ENCODE measurements around the gene VRK2.

Gene VRK2

DNA sequence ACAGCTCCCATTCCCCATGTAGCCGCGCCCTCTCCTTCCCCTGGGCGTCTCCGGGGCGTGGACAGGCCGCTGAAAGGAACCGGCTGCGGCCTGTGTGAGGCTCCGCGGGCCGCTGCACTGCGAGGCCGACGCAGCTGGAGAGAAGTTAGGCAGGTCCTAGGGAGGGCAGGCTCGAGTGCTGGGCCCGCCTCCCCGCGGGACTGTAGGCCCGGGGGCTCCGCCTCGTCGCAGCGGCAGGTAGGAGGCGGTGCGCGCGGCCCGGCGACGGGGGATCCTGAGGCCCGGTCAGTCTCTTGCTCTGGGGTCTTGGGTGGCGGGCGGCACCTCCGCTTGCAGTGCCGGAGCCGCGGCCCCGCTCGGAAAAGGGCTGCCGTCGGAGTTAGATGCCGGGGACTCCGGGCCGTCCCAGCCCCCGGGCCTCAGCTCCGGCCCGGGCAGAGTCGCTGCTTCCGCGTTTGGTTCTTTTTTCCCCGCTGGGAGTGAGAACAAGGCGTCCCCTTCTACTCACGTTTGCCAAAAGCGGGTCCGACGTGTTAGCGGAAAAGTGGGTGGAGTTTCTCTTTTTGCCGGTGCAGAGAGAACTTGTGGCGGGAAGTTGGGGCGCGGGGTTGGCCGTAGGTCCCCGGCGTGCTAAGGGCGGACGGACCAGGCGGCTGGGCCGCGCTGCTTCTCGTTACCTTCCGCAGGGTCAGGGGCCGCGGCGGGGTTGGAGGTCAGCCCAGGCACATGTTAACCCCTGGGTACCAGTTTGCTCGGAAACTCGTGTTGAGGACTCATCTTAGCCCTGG lies at the start of gene VRK2:
TSS of gene VRK2 (plus strand) at position 222 of the 788 bp plus-strand sequence. CDS start 2,026 bp downstream, outside the sequence.
- no peak for DNase-seq (ENCODE audit: low read depth)
- no peak for TF ChIP-seq CTCF (IDR thresholded peaks at IDR 0.05; ENCODE audit: control insufficient read depth, insufficient read depth, low read depth, low read length, missing control alignments)
- H3K4me3 ChIP-seq (ENCODE audit: control insufficient read depth, low read depth, low read length), result peak within 1 kb of the TSS; percentile 79

- TF ChIP-seq CTCF (IDR thresholded peaks at IDR 0.05; ENCODE audit: control insufficient read depth, insufficient read depth, low read depth, low read length, missing control alignments), result no peak
- no peak for DNase-seq (ENCODE audit: low read depth)
- H3K4me3 ChIP-seq (ENCODE audit: control insufficient read depth, low read depth, low read length), result no peak overlapping the region
Observed at GRCh38 chr2:58006256-58006951, 40.2 kb upstream of the VRK2 start.

GRCh38 chr2:58006952-58007284 lies 39.7 kb upstream of the VRK2 start:
- TF ChIP-seq CTCF (IDR thresholded peaks at IDR 0.05; ENCODE audit: control insufficient read depth, insufficient read depth, low read depth, low read length, missing control alignments), result no peak
- no peak overlapping the region for H3K4me3 ChIP-seq (ENCODE audit: control insufficient read depth, low read depth, low read length)
- no peak for DNase-seq (ENCODE audit: low read depth)

DNA sequence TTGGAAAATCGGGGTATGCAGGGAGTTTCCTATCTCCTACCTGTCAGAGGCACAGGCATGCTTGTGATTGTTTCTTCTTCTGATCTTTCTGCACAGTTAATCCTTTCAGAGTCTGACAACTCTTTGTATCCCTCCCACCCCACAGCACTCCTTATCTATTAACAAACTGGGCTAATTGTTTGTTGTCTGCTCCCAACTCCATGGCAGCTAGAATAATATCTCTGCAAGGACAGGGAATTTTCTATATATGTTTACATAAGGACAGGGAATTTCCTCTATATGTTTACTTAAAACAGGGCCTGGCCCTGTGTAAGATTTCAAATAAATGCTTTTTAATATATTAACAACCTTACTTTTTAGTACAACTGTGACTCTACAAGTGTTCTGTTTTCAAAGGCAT lies 36.0 kb upstream of the VRK2 start:
- H3K4me3 ChIP-seq (ENCODE audit: control insufficient read depth, low read depth, low read length), result no peak overlapping the region
- DNase-seq (ENCODE audit: low read depth), result no peak
- no peak for TF ChIP-seq CTCF (IDR thresholded peaks at IDR 0.05; ENCODE audit: control insufficient read depth, insufficient read depth, low read depth, low read length, missing control alignments)

DNA sequence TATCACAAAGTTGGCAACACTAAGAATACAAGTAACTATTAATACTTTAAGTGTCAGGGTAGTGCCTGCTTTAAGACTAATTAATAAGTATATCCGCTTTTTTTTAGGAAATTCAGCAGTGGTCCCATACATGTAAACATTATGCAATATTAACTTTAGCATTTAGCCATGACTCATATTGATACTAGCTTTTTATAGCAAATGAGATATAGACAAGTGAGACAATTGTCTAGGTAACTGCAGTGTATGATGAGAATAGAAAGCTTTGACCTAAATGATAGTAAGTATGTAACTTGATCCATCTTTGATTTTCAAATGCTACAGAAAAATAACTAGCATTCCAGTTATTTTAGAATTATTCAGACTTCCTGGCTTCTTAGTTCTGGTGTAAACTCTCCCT lies 27.4 kb upstream of the VRK2 start:
- no peak overlapping the region for H3K4me3 ChIP-seq (ENCODE audit: control insufficient read depth, low read depth, low read length)
- TF ChIP-seq CTCF (IDR thresholded peaks at IDR 0.05; ENCODE audit: control insufficient read depth, insufficient read depth, low read depth, low read length, missing control alignments), result no peak
- no peak for DNase-seq (ENCODE audit: low read depth)

- DNase-seq (ENCODE audit: low read depth), result no peak
- no peak overlapping the region for H3K4me3 ChIP-seq (ENCODE audit: control insufficient read depth, low read depth, low read length)
- TF ChIP-seq CTCF (IDR thresholded peaks at IDR 0.05; ENCODE audit: control insufficient read depth, insufficient read depth, low read depth, low read length, missing control alignments), result no peak
Observed at GRCh38 chr2:58025150-58025933, 21.3 kb upstream of the VRK2 start.

Data from AG09309 (cell line).